HG03442 (cell line): ENCODE results near the gene CSNK1A1.

ENCODE experiments used
- ATAC-seq: cut with Tn5 transposase; IDR thresholded peaks from one replicate; pipeline ENCODE4 v1.9.1; 2021; ENCODE audit warnings: mild to moderate bottlenecking, moderate library complexity; ENCODE audit not compliant: unreplicated experiment

The CSNK1A1 gene

DNA sequence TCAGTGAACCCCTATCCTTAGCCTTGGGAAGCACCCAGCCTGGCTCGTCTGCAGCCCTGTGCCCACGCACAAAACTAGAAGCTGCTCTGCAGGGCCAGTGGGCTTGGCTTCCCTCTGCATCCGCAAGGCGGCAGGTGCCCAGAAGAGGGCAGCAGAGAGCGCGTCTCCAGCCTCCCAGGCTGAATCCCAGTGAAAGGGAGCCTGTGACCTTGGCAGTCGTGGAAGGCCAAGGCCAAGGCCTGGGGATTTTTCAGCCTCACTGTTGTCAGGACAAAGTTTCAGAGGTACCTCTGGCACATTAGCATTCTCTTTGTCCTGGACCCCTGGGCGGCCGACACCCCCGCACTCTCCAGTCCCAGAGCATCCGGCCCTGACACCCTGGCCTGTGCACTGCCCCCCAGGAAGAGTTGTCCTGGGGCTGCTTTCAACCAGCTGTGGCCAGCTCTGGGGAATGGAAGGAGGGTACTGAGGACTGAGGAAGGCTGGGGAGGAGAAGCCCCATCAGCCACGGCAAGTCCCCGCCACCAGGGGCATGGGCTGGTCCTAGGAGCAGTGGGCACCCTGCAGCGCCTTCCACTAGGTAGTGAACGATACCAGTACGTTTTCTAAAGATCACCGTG lies 108.6 kb downstream of the CSNK1A1 start:
- peak; percentile 63 for ATAC-seq
